Endometrial microvascular endothelial cells (primary cell): ENCODE measurements around the gene KCNJ9. TPM values are rescaled to one million over a fixed set of nuclear protein-coding genes. Genes with fewer than 3 reads are reported as not detected.

ENCODE experiments used
- in situ Hi-C: cut with HindIII; loops from 2 replicates; pipeline ENCODE4 v1.10.0; 2017; ENCODE audit warnings: low sequenced_read_pairs, low pct_unique_long_range_greater_than_20kb; ENCODE audit errors: inconsistent ontology term
- total RNA-seq: library from RNA; depleted of rRNA; stranded (reverse); fragments of >200 nt; gene quantifications from one replicate; pipeline ENCODE4 v1.2.3, GENCODE V29; 2015; ENCODE audit errors: inconsistent ontology term

Gene KCNJ9
- total RNA-seq, 1 donor from 2014 or later = not detected

- in situ Hi-C loops = no loop called here
These were observed 17.2 kb upstream of the KCNJ9 start for GRCh38 chr1:160064164-160064563.

DNA sequence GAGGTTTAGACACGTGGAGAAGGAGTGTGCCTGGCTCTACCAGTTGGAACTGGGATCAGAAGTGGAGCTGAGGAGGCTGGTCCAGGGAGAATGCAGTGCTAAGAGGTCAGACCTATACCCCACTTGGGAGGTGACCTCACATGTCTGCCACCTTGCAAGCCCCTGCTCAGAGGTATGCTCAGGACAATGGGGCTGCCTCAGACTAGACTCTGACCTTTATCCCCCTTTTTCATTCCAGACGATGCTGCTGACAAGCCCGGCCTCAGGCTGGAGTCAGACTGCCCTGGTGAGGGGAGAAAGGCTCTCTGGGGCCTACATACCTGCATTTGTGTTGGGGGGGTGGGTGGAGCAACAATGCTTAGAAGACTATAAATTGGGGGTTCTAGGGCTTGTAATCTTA lies 16.6 kb upstream of the KCNJ9 start:
- in situ Hi-C loops = no loop called here

DNA sequence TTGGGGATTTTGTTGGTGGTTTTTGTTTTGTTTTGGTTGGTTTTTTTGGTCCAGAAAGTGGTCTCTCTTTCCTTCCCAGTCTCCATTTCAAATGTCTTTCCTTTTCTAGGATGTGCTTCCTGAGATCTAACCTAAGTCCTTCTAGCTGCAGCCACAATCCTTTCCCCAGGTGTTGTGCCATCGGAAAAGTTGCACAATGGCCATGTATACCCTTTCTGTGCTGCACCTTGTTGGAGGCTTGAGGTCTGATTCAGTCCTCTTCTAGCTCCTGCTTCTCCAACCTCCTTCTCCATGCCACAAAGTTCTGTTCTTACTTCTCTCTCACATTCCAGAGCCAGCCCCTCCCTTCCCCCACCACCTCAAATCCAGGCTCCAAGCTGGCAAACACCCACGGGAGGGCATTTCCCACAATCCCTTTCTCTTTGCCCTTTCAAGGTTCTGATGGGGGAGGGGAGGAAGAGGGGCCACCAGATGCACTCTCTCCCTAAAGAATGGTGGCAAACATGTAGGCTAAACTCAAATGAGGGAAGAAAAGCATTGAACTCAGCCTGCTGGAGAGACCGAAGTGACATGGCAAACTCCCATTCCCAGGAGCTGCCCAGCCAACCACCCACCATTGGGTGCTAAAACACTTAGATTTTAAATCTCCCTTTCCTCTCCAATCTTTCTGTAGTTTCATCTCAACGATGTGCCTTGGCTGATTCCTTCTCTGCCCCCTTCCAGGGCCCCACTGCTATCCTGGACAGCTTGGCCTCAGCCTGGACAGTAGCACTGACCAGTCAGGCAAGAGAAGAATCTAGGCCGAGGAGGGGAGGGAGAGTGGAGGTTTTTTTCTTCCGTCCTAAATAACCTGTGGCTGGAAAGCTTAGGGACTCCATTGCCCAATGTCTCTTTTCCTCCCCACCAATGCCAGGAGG lies 14.3 kb upstream of the KCNJ9 start:
- in situ Hi-C loops = no loop called here

- in situ Hi-C loops = no loop called here
These were observed 13.1 kb upstream of the KCNJ9 start for GRCh38 chr1:160068225-160068624.

DNA sequence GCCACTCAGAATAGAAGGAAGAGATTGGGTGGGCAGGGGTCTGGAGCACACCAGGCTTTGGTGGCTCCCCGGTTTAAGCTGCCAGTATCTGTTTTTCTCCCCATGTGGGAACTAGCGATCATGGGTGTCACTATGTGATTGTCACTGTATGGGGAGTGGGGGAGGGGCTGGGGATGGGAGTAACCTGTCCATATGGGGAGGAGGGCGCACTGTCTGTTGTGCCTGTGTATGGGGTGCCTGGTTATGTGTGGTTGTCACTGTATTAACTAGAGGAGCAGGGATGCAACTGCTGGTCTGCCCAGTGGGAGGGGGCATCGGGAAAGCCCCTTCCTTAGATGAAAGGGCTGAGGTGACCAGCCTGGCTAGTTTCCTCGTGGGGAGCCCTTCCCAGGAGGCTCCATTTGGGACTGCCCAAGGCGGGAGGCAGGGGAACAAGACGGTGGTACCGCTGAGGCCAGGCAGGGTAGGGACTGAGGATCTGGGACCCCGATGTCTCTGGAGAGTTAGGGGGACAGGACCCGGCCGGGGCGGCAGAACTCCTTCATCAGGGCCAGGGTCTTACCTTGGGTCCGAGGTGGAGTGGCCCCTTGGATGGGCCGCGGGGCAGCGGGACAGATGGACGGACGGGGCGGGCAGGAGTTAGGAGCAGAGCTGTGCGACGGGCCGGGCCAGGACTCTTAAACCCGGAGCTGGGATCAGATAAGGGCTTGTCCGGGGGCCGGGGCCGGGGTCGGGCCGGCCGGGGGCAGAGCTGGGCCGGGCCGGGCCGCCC lies 11.7 kb upstream of the KCNJ9 start, which contains the start of gene KCNJ10:
KCNJ10 (minus strand) TSS at position 701 of the 772 bp plus-strand sequence. CDS start 27,628 bp downstream, outside the sequence.
- in situ Hi-C loops = no loop called here

GRCh38 chr1:160070243-160071163 lies 10.8 kb upstream of the KCNJ9 start:
- in situ Hi-C loops = no loop called here

DNA sequence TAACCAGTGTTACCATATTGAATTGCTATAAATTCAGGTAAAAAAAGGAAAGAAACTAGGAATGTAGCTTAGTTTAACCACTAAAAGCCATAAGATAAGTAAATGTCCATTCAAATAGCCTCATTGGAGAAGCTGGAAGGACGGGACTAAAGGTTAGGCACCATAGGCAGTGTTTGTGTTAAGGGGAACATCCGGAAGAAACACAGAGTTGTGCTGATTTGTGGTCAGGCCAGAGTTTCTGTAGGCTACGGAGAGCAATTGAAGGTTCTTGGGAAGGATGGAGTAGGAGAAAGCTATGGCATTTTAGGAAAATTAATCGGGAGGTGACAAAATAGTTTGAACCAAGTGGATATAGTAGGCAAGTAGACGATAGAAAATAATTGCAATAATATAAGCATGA lies 10.0 kb upstream of the KCNJ9 start:
- in situ Hi-C loops = no loop called here

DNA sequence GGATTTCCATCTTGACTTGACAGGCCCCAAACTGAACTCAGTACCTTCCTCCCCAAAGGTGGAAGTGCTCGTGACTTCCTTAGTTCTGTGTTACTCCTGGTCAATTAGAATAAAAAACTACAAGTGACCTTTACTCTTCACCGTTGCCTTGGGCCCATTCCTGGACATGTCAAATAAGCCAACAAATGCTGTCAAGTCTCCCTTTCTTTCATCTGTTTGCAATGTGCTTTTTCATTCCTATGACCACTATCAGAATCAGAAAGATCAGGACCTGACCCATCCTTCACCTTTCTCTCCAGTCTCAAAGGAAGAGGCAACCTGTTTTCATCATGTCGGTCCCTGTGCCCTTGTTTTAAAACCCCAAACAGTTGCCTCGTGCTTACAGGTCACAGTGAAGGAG lies 6.5 kb upstream of the KCNJ9 start:
- in situ Hi-C loops = no loop called here

DNA sequence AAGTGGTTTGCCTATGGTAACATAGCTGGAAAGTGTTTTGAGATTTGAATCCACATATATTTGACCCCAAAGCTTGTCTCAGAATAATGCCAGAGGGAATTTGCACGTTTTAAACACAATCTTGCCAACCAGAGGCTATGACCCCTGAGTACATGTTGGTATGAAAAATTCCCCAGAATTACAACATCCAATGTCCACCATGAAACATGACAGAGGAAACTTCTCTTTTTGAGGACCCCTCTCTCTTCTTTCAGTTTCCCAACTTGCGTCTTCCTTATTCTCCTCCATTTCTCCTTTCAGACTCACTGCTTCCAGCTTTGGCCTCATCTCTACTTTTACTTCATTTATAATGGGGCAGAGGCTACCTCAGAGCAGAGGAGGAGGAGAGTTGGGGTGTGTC lies 5.5 kb upstream of the KCNJ9 start:
- in situ Hi-C loops = no loop called here

- in situ Hi-C loops = no loop called here
These were observed 5.0 kb upstream of the KCNJ9 start for GRCh38 chr1:160076295-160076694.

- in situ Hi-C loops = no loop called here
These were observed 3.9 kb upstream of the KCNJ9 start for GRCh38 chr1:160077486-160077885.

DNA sequence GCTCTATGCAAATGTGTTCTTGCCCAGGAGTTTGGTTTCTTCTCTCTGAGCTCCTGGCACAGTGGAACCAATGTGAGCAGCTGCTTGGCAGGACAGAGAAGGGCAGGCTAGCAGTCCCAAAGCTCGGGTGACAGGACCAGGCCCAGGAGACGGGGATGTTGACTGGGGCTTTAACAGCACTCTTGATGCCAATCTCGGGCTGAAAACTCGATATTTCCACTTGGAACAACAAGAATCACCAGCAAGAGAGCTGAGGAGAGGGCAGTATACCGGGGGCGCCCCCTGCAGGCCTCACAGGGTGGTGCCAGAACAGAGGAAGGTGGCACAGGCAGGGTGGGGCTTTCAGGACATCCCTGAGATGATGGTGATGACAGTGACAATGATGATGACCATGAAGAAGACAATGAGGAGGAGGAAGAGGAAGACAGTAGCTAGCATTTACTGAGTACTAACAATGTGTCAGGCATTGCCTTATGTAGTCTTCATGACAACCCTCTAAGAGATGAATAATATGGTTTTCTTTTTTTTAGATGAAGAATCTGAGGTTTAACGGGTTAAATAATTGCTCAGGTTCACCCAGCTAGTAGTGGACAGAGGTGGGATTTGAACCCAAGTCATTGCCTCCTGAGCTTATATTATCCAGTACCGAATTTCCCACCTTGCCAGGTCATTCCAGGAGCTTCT lies 2.7 kb upstream of the KCNJ9 start:
- in situ Hi-C loops = no loop called here

- in situ Hi-C loops = no loop called here
These were observed 1.9 kb upstream of the KCNJ9 start for GRCh38 chr1:160079448-160079847.

- in situ Hi-C loops = no loop called here
These were observed 797 bp upstream of the KCNJ9 start for GRCh38 chr1:160080381-160081100.

GRCh38 chr1:160082487-160082886 lies 1.1 kb downstream of the KCNJ9 start:
- in situ Hi-C loops = no loop called here

- in situ Hi-C loops = no loop called here
These were observed 1.6 kb downstream of the KCNJ9 start for GRCh38 chr1:160082926-160083325.

- in situ Hi-C loops = no loop called here
These were observed 2.8 kb downstream of the KCNJ9 start for GRCh38 chr1:160083968-160084770.
